Testis (tissue), 3 donors: ENCODE results near the gene CMTR1. TPM values are rescaled to one million over a fixed set of nuclear protein-coding genes. Genes with fewer than 3 reads are reported as not detected.

ENCODE experiments used
- DNase-seq: peaks from one replicate; pipeline ENCODE4 v3.0.0-alpha.2; 2019
- H3K27ac ChIP-seq, 2 donors: fragments of 200-600 bp; sonication (generic); one replicate each; pipeline ENCODE4 v1.5.1; 2019
- H3K27me3 ChIP-seq: fragments of 200-600 bp; sonication (generic); one replicate; pipeline ENCODE4 v1.5.1; 2019
- H3K36me3 ChIP-seq: fragments of 200-600 bp; sonication (generic); one replicate; pipeline ENCODE4 v1.5.1; 2017; ENCODE audit warnings: low read depth; ENCODE audit errors: missing control alignments
- H3K4me1 ChIP-seq: fragments of 200-600 bp; sonication (generic); one replicate; pipeline ENCODE4 v1.5.1; 2019
- H3K4me3 ChIP-seq, 2 donors: fragments of 200-600 bp; sonication (generic); one replicate each; pipeline ENCODE4 v1.5.1; 2017 to 2019
- H3K9me3 ChIP-seq: fragments of 200-600 bp; sonication (generic); one replicate; pipeline ENCODE4 v1.5.1; 2017
- CTCF ChIP-seq, 3 experiments: fragments of 450-650 bp in 2 of 3; fragments of 200-600 bp in 1 of 3; sonication (generic) in 1 of 3; IDR thresholded peaks; one replicate each; pipeline ENCODE4 v1.5.1; 2016 to 2019; ENCODE audit warnings: antibody characterized with exemption in 3 of 3, mild to moderate bottlenecking in 2 of 3, moderate library complexity in 1 of 3
- POLR2A ChIP-seq: fragments of 450-650 bp; IDR thresholded peaks from one replicate; pipeline ENCODE4 v1.6.1; 2017; ENCODE audit warnings: antibody characterized with exemption, mild to moderate bottlenecking, moderate library complexity
- WGBS, 2 donors: methylation state at CpG; one replicate each; pipeline ENCODE4 v1.1.5; 2018; 5-methylcytosine and 5-hydroxymethylcytosine counted together
- intact Hi-C: fragments of 100-400 bp; cut with DNase I; formaldehyde crosslinking; loops from one replicate; pipeline ENCODE4 v1.15.1; 2023; ENCODE audit warnings: low total_unique reads
- polyA plus RNA-seq: library from polyadenylated mRNA; stranded (reverse); fragments of 350-450 nt; fragmentation: Illumina TruSeq; extraction: RNeasy Lipid Tissue Mini Kit (QIAGEN cat#74804); gene quantifications from one replicate; pipeline ENCODE4 v1.2.3, GENCODE V29; 2014; ENCODE audit warnings: low read depth, low replicate concordance; ENCODE audit not compliant: insufficient read depth
- total RNA-seq, 2 donors: library from RNA; depleted of rRNA; stranded (reverse); fragments of >200 nt; gene quantifications; one replicate each; pipeline ENCODE4 v1.2.3, GENCODE V29; 2016

The CMTR1 gene
- total and polyA plus RNA-seq, 3 donors from 2014 or later = 123 to 234 (median 231) TPM

GRCh38 chr6:37528541-37528940, 95.5 kb downstream of the CMTR1 start:
- intact Hi-C loops = no loop called here
- no peaks in the 10 kb centered on the region for H3K4me1 ChIP-seq
- TF ChIP-seq POLR2A = no peak
- no peak for TF ChIP-seq CTCF (IDR thresholded peaks at IDR 0.05)
- no peak for DNase-seq
- no peaks in the 10 kb centered on the region for H3K27me3 ChIP-seq
- 54 to 68% methylated on average over 8 of the region's 8 CpGs for WGBS, 2 donors
- H3K4me3 ChIP-seq = no peak overlapping the region
- no peaks in the 10 kb centered on the region for H3K9me3 ChIP-seq
- no peak overlapping the region for H3K27ac ChIP-seq
- no peaks in the 10 kb centered on the region for H3K36me3 ChIP-seq

- H3K4me3 ChIP-seq = no peak overlapping the region
- H3K27me3 ChIP-seq = no peaks in the 10 kb centered on the region
- WGBS, 2 donors = 43 to 48% methylated on average over 5 of the region's 5 CpGs
- no peaks in the 10 kb centered on the region for H3K9me3 ChIP-seq
- DNase-seq = no peak
- intact Hi-C loops = no loop called here
- TF ChIP-seq POLR2A (no peak), CTCF (IDR thresholded peaks at IDR 0.05) (no peak)
- H3K4me1 ChIP-seq = peaks cover under 1% of the 10 kb centered on the region
- H3K36me3 ChIP-seq = no peaks in the 10 kb centered on the region
- no peak overlapping the region for H3K27ac ChIP-seq
These were observed 97.3 kb downstream of the CMTR1 start for GRCh38 chr6:37530297-37530696.

GRCh38 chr6:37531026-37531425, 98.0 kb downstream of the CMTR1 start:
- Histone ChIP-seq H3K4me1 (peaks cover 8% of the 10 kb centered on the region), H3K9me3 (no peaks in the 10 kb centered on the region), H3K36me3 (no peaks in the 10 kb centered on the region), H3K27ac (no peak overlapping the region), H3K27me3 (no peaks in the 10 kb centered on the region), H3K4me3 (no peak overlapping the region)
- intact Hi-C loops = no loop called here
- 79 to 80% methylated on average over 4 of the region's 4 CpGs for WGBS, 2 donors
- no peak for DNase-seq
- TF ChIP-seq POLR2A (no peak), CTCF (IDR thresholded peaks at IDR 0.05) (no peak)

Other genes with a start within 250 kb of the CMTR1 start
- gene TBC1D22B, start 175.4 kb upstream of the CMTR1 start, total RNA-seq = 10 to 100 TPM; 25.6 to 36.4 TPM
- gene TBC1D22B, start 175.4 kb upstream of the CMTR1 start, polyA plus RNA-seq = 23.1 TPM
- 10 to 100 TPM; 13.3 to 16.2 TPM for gene TMEM217, start 175.1 kb upstream of the CMTR1 start, total RNA-seq
- 46.5 TPM for gene TMEM217, start 175.1 kb upstream of the CMTR1 start, polyA plus RNA-seq
- 10 to 100 TPM; 44.0 to 49.9 TPM for gene RNF8, start 79.2 kb upstream of the CMTR1 start, total RNA-seq
- gene RNF8, start 79.2 kb upstream of the CMTR1 start, polyA plus RNA-seq = 49.4 TPM
- 10 to 100 TPM; 65.4 to 73.5 TPM for gene CCDC167, start 66.7 kb downstream of the CMTR1 start, total RNA-seq
- gene CCDC167, start 66.7 kb downstream of the CMTR1 start, polyA plus RNA-seq = 65.2 TPM